Measurements from ENCODE around the gene DQX1. TPM values are rescaled to one million over a fixed set of nuclear protein-coding genes. Genes with fewer than 3 reads are reported as not detected.
A peak's percentile ranks its signal among the peaks of the same experiment; 100 is the strongest.

The DQX1 gene
- total and polyA plus RNA-seq, 9 of the 15 experiments (the other 6 are each of a cell fraction or from before 2014, with no cell fraction given), result 0.04 to 0.38 (median 0.18) TPM; not detected in 1

GRCh38 chr2:74540291-74540690 lies 14.3 kb upstream of the DQX1 start (continued):
- TF ChIP-seq IRF1 (CRISPR knock-in tag; IDR thresholded peaks at IDR 0.05; ENCODE audit: borderline replicate concordance) (no peak), NCOA6 (IDR thresholded peaks at IDR 0.05) (no peak), NBN (IDR thresholded peaks at IDR 0.05; ENCODE audit: low read depth) (no peak)

GRCh38 chr2:74538881-74539339 lies 12.9 kb upstream of the DQX1 start:
- FAIRE-seq, result no peak

More at GRCh38 chr2:74538881-74539339, 12.9 kb upstream of the DQX1 start:
- Histone ChIP-seq H3K27me3 (ENCODE audit: control insufficient read depth in 2 of 2, insufficient read depth in 2 of 2, low read length in 2 of 2) (no peaks in the 10 kb centered on the region), H4K20me1 (replicated peaks; ENCODE audit: control insufficient read depth, insufficient read depth, low read length) (no peaks in the 10 kb centered on the region), H3K4me2 (ENCODE audit: insufficient read depth, low read length) (no peak overlapping the region), H3K79me2 (ENCODE audit: control insufficient read depth, insufficient read depth, low read length) (no peaks in the 10 kb centered on the region), H3K9me1 (ENCODE audit: control insufficient read depth, insufficient read depth, low read length) (no peaks in the 10 kb centered on the region), H3K4me3 (no peak overlapping the region), H3K9me3 (replicated peaks; ENCODE audit: control insufficient read depth, insufficient read depth, low read depth, low read length) (no peaks in the 10 kb centered on the region), H3K36me3 (ENCODE audit: control insufficient read depth, insufficient read depth, low read length) (no peaks in the 10 kb centered on the region), H2AFZ (ENCODE audit: low read depth, low read length) (no peak overlapping the region), H3K4me1 (replicated peaks in 1 of 2; ENCODE audit: control insufficient read depth in 2 of 2, insufficient read depth in 2 of 2, low read length in 2 of 2) (peaks cover 5 to 23% of the 10 kb centered on the region in 2 experiments; a peak in 4 of 5 replicates), H3K27ac (ENCODE audit: extremely low read depth, low read depth, low read length) (no peak overlapping the region), H3K9ac (ENCODE audit: insufficient read depth in 1 of 2, low read depth in 2 of 2, low read length in 2 of 2) (peak overlapping the region in 1 of 2 experiments; percentile 12; a peak in 1 of 4 replicates)
- intact Hi-C loops (cut with micrococcal nuclease), result no loop called here
- BruUV-seq (replicated peaks), result no TSS peak
- in situ Hi-C loops (cut with MboI), result no loop called here
- ATAC-seq (no peak), DNase-seq (ENCODE audit: extremely low read depth in 1 of 4, low spot score in 3 of 4) (no peak)
- WGBS (ENCODE audit: insufficient coverage, low coverage, missing lambda C conversion rate), result 29% methylated on average over 6 of the region's 7 CpGs
- CTCF ChIA-PET (ENCODE audit: low intra/inter-chr PET ratio), result no interaction called here
- TF ChIP-seq TCF3 (CRISPR knock-in tag; IDR thresholded peaks at IDR 0.05) (no peak), PHB (CRISPR knock-in tag; IDR thresholded peaks at IDR 0.05) (no peak), TRIM24 (IDR thresholded peaks at IDR 0.05) (no peak), CEBPB (tag; IDR thresholded peaks at IDR 0.05) (peak; percentile 88), CEBPG (CRISPR knock-in tag; IDR thresholded peaks at IDR 0.05) (no peak), CEBPG (tag; conservative IDR thresholded peaks at IDR 0.05 in 1 of 2, IDR thresholded peaks at IDR 0.05 in 1 of 2) (peak; percentile 12 to 37; a peak in 1 of 4 replicates), CBX2 (IDR thresholded peaks at IDR 0.05; ENCODE audit: insufficient read depth, low read length, poor library complexity, severe bottlenecking) (no peak), MCM3 (IDR thresholded peaks at IDR 0.05) (no peak)
- POLR2A ChIA-PET, result interaction anchor here (1.0 to 4.3 kb wide), 2 partner anchors 9 to 35 kb away, joined by 3 to 25 read pairs; partner anchors contain the start of genes AUP1 and HTRA2

Measured in K562 (cell line).